ENCODE data around the gene PROSER1.

- no peak for TF ChIP-seq CTCF (IDR thresholded peaks at IDR 0.05)
- TF ChIP-seq POLR2A (IDR thresholded peaks at IDR 0.05), result no peak
Observed at GRCh38 chr13:39058040-39058439, 20.2 kb upstream of the PROSER1 start.
